Esophagus muscularis mucosa (tissue), 4 donors: ENCODE data around the gene NHSL1.

Source experiments
- EP300 ChIP-seq: sonication (generic); formaldehyde crosslinking; IDR thresholded peaks from one replicate; pipeline ENCODE4 v1.6.1; 2017; ENCODE audit warnings: antibody characterized with exemption
- POLR2A ChIP-seq: fragments of 450-650 bp; IDR thresholded peaks from one replicate; pipeline ENCODE4 v1.6.1; 2017; ENCODE audit warnings: antibody characterized with exemption, moderate library complexity, mild to moderate bottlenecking, low read depth
- TF ChIP-seq, protein P1 (sequence below), 3 experiments: fragments of 200-600 bp in 2 of 3; fragments of 450-650 bp in 1 of 3; sonication (generic) in 2 of 3; IDR thresholded peaks; one replicate each; pipeline ENCODE4 v1.5.1; 2017 to 2019; ENCODE audit warnings: antibody characterized with exemption in 3 of 3, mild to moderate bottlenecking in 2 of 3, moderate library complexity in 1 of 3

DNA sequence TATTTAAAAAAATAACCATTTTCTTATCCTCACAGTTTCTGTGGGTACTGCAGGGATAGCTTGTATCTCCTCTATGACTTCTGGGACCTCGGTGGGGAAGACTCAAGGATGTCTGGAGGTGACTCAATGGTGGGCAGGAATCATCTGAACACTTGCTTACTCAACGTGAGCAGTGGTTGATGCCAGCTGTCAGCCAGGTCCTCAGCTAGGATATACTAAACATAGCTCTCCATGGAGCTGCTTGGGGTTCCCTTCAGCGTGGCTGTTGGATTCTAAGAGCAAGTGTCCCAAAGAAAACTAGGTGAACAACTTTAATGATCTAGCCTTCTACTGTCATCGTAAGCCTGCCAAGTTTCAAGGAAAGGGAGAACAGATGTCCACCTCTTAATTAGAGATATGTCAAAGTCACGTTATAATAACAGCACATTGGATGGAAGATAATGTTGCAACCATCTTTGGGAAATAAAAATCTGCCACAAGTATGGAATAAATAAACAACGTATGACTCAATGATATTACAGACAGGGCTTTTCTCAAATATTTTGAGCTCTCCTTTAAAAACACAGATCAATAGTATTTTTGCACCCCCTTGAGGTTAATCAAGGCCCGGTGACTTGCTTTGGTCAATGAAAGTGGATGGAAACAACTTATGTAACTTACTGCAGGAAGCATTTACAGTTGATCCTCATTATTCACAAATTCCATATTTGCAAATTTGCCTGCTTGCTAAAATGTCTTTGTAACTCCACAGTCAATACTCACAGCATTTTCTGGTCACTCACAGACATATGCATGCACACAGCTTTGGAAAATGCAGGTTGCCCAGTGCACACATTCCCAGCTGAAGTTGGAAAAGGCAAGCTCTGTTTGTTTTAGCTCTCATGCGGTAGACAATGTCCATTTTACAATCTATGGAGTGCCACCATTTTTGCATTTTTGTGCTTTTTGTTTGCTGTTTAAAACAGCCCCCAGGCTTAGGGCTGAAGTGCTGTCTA, 101.9 kb downstream of the NHSL1 start:
- TF ChIP-seq POLR2A (no peak), EP300 (no peak)
- TF ChIP-seq, protein P1, sequence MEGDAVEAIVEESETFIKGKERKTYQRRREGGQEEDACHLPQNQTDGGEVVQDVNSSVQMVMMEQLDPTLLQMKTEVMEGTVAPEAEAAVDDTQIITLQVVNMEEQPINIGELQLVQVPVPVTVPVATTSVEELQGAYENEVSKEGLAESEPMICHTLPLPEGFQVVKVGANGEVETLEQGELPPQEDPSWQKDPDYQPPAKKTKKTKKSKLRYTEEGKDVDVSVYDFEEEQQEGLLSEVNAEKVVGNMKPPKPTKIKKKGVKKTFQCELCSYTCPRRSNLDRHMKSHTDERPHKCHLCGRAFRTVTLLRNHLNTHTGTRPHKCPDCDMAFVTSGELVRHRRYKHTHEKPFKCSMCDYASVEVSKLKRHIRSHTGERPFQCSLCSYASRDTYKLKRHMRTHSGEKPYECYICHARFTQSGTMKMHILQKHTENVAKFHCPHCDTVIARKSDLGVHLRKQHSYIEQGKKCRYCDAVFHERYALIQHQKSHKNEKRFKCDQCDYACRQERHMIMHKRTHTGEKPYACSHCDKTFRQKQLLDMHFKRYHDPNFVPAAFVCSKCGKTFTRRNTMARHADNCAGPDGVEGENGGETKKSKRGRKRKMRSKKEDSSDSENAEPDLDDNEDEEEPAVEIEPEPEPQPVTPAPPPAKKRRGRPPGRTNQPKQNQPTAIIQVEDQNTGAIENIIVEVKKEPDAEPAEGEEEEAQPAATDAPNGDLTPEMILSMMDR (IDR thresholded peaks at IDR 0.05): no peak
